H9 (cell line): ENCODE results near the gene MADCAM1. TPM values are rescaled to one million over a fixed set of nuclear protein-coding genes. Genes with fewer than 3 reads are reported as not detected.

Source experiments
- DNase-seq: peaks from one replicate; pipeline ENCODE4 v3.0.0-alpha.2; 2017
- H2AFZ ChIP-seq: one replicate; pipeline ENCODE4 v1.6.1; 2013; ENCODE audit warnings: mild to moderate bottlenecking, low read length, control low read depth, moderate library complexity
- H2AK5ac ChIP-seq: 2 replicates; pipeline ENCODE4 v1.6.1; 2013; ENCODE audit warnings: low read length, control low read depth, mixed read lengths; ENCODE audit not compliant: insufficient read length
- H2BK120ac ChIP-seq: one replicate; pipeline ENCODE4 v1.6.1; 2013; ENCODE audit warnings: low read depth, mild to moderate bottlenecking, low read length, control low read depth, inconsistent platforms; ENCODE audit not compliant: poor library complexity, severe bottlenecking
- H2BK12ac ChIP-seq: 2 replicates; pipeline ENCODE4 v1.6.1; 2013; ENCODE audit warnings: low read length, control low read depth, mixed read lengths, low read depth; ENCODE audit not compliant: insufficient read length
- H2BK15ac ChIP-seq: 2 replicates; pipeline ENCODE4 v1.6.1; 2013; ENCODE audit warnings: low read depth, low read length, control low read depth
- H2BK20ac ChIP-seq: one replicate; pipeline ENCODE4 v1.6.1; 2013; ENCODE audit warnings: low read depth, mild to moderate bottlenecking, low read length, control low read depth, inconsistent platforms; ENCODE audit not compliant: poor library complexity, severe bottlenecking
- H2BK5ac ChIP-seq: 2 replicates; pipeline ENCODE4 v1.6.1; 2013; ENCODE audit warnings: low read length, control low read depth, mixed read lengths; ENCODE audit not compliant: insufficient read length
- H3K14ac ChIP-seq: 2 replicates; pipeline ENCODE4 v1.6.1; 2013; ENCODE audit warnings: low read length, control low read depth; ENCODE audit not compliant: insufficient read depth
- H3K18ac ChIP-seq: 2 replicates; pipeline ENCODE4 v1.6.1; 2013; ENCODE audit warnings: low read depth, mild to moderate bottlenecking, mixed read lengths, low read length, control low read depth; ENCODE audit not compliant: insufficient read length
- H3K23ac ChIP-seq: 2 replicates; pipeline ENCODE4 v1.6.1; 2013; ENCODE audit warnings: low read length, control low read depth, mixed read lengths, low read depth; ENCODE audit not compliant: insufficient read length
- H3K23me2 ChIP-seq: 2 replicates; pipeline ENCODE4 v1.6.1; 2013; ENCODE audit warnings: low read depth, mild to moderate bottlenecking, mixed read lengths, low read length, control low read depth; ENCODE audit not compliant: insufficient read length, poor library complexity, severe bottlenecking
- H3K27ac ChIP-seq: 2 replicates; pipeline ENCODE4 v1.5.1; 2013; ENCODE audit warnings: low read length, control low read depth, mixed read lengths, low read depth; ENCODE audit not compliant: insufficient read length
- H3K27me3 ChIP-seq: 2 replicates; pipeline ENCODE4 v1.6.1; 2013; ENCODE audit warnings: low read length, control low read depth, inconsistent platforms; ENCODE audit not compliant: insufficient read depth
- H3K4ac ChIP-seq: 2 replicates; pipeline ENCODE4 v1.6.1; 2013; ENCODE audit warnings: low read depth, mild to moderate bottlenecking, control low read depth, inconsistent platforms, low read length, moderate library complexity
- H3K4me1 ChIP-seq: 2 replicates; pipeline ENCODE4 v1.6.1; 2013; ENCODE audit warnings: low read length, control low read depth, inconsistent platforms; ENCODE audit not compliant: insufficient read depth
- H3K4me2 ChIP-seq: 2 replicates; pipeline ENCODE4 v1.6.1; 2013; ENCODE audit warnings: low read length, control low read depth, mixed read lengths; ENCODE audit not compliant: insufficient read length, insufficient read depth
- H3K56ac ChIP-seq: 2 replicates; pipeline ENCODE4 v1.6.1; 2013; ENCODE audit warnings: low read depth, mild to moderate bottlenecking, mixed read lengths, low read length, control low read depth; ENCODE audit not compliant: insufficient read length
- H3K79me1 ChIP-seq: 2 replicates; pipeline ENCODE4 v1.6.1; 2013; ENCODE audit warnings: low read depth, mild to moderate bottlenecking, moderate library complexity, low read length, control low read depth, inconsistent platforms; ENCODE audit not compliant: insufficient read depth, poor library complexity, severe bottlenecking
- H3K79me2 ChIP-seq: 2 replicates; pipeline ENCODE4 v1.6.1; 2013; ENCODE audit warnings: low read length, control low read depth, inconsistent platforms; ENCODE audit not compliant: insufficient read depth
- H3K9ac ChIP-seq: 2 replicates; pipeline ENCODE4 v1.6.1; 2013; ENCODE audit warnings: low read length, control low read depth, mixed read lengths; ENCODE audit not compliant: insufficient read length; ENCODE audit errors: extremely low read depth
- H3K9me3 ChIP-seq: one replicate; pipeline ENCODE4 v1.6.1; 2013; ENCODE audit warnings: low read depth, low read length, inconsistent platforms; ENCODE audit not compliant: control insufficient read depth
- H3T11ph ChIP-seq: one replicate; pipeline ENCODE4 v1.6.1; 2013; ENCODE audit warnings: mild to moderate bottlenecking, low read length, control low read depth, inconsistent platforms
- H4K20me1 ChIP-seq: one replicate; pipeline ENCODE4 v1.6.1; 2013; ENCODE audit not compliant: control insufficient read depth, insufficient read length, insufficient read depth
- H4K5ac ChIP-seq: 2 replicates; pipeline ENCODE4 v1.6.1; 2013; ENCODE audit warnings: low read depth, mild to moderate bottlenecking, mixed read lengths, low read length, control low read depth; ENCODE audit not compliant: insufficient read length
- H4K8ac ChIP-seq: replicated peaks from 2 replicates; pipeline ENCODE4 v1.6.1; 2013; ENCODE audit warnings: low read length, control low read depth, mixed read lengths, low read depth; ENCODE audit not compliant: insufficient read length
- H4K91ac ChIP-seq: 2 replicates; pipeline ENCODE4 v1.6.1; 2013; ENCODE audit warnings: low read depth, mild to moderate bottlenecking, moderate library complexity, mixed read lengths, low read length, control low read depth; ENCODE audit not compliant: insufficient read length
- H3K27ac Mint-ChIP-seq, 3 experiments: 2 replicates in 2 of 3; 3 replicates in 1 of 3; pipeline ENCODE4 v1.8.0; 2020 to 2021; ENCODE audit warnings: mixed read lengths in 3 of 3, mild to moderate bottlenecking in 1 of 3, moderate library complexity in 1 of 3
- H3K27me3 Mint-ChIP-seq: 2 replicates; pipeline ENCODE4 v1.8.0; 2021; ENCODE audit warnings: low read depth, mild to moderate bottlenecking, moderate library complexity, mixed read lengths
- H3K36me3 Mint-ChIP-seq, 3 experiments: 2 replicates in 2 of 3; 3 replicates in 1 of 3; pipeline ENCODE4 v1.8.0; 2020 to 2021; ENCODE audit warnings: low read depth in 3 of 3, mixed read lengths in 3 of 3; ENCODE audit not compliant: insufficient read depth in 1 of 3
- H3K4me1 Mint-ChIP-seq, 2 experiments: 2 replicates each; pipeline ENCODE4 v1.8.0; 2020; ENCODE audit warnings: mixed read lengths in 2 of 2
- H3K4me3 Mint-ChIP-seq, 2 experiments: 2 replicates in 1 of 2; 3 replicates in 1 of 2; pipeline ENCODE4 v1.8.0; 2020 to 2021; ENCODE audit warnings: mild to moderate bottlenecking in 2 of 2, mixed read lengths in 2 of 2, moderate library complexity in 1 of 2
- H3K9me3 Mint-ChIP-seq, 2 experiments: 2 replicates in 1 of 2; 3 replicates in 1 of 2; pipeline ENCODE4 v1.8.0; 2020; ENCODE audit warnings: mild to moderate bottlenecking in 2 of 2, mixed read lengths in 2 of 2, moderate library complexity in 1 of 2
- CTCF ChIP-seq: fragments of 200-600 bp; sonication (generic); conservative IDR thresholded peaks from 3 replicates; pipeline ENCODE4 v1.8.0; 2021; ENCODE audit warnings: antibody characterized with exemption, mild to moderate bottlenecking
- WGBS: extraction: QIAGEN DNeasy Blood & Tissue Kit; methylation state at CpG from one replicate; pipeline ENCODE4 v1.1.7; 2013; ENCODE audit warnings: missing lambda C conversion rate, low lambda C conversion rate, mixed read lengths; ENCODE audit not compliant: insufficient read length; ENCODE audit errors: extremely low coverage; 5-methylcytosine and 5-hydroxymethylcytosine counted together
- total RNA-seq: library from RNA; stranded (reverse); gene quantifications from 2 replicates; pipeline ENCODE4 v1.2.1, GENCODE V29; 2021

The MADCAM1 gene
- total RNA-seq, 1 experiment from 2014 or later = 1.2 TPM

- Mint-ChIP-seq H3K4me3 (peak overlapping the region; percentile 80 to 87), H3K27me3 (peaks cover 9% of the 10 kb centered on the region), H3K4me1 (peaks cover 5 to 25% of the 10 kb centered on the region in 2 experiments), H3K36me3 (peaks cover 2 to 5% (median 3%) of the 10 kb centered on the region in 3 experiments; a peak in 6 of 7 replicates), H3K9me3 (0 out of 5 replicates have a peak, but pooled peaks cover 0 to 2% of the 10 kb centered on the region in 2 experiments), H3K27ac (peak overlapping the region in 2 of 3 experiments; percentile 72 to 83; a peak in 2 of 7 replicates)
- Histone ChIP-seq H3K27ac (no peak overlapping the region), H3K23ac (no peak overlapping the region), H3K79me1 (peaks cover 8% of the 10 kb centered on the region), H3T11ph (no peak overlapping the region), H2AFZ (no peak overlapping the region), H4K91ac (no peak overlapping the region), H2BK12ac (no peak overlapping the region), H3K4me1 (no peaks in the 10 kb centered on the region), H2AK5ac (no peak overlapping the region), H3K4ac (no peak overlapping the region), H2BK20ac (no peak overlapping the region), H3K14ac (0 out of 2 replicates have a peak overlapping the region, but pooled peaks have one; percentile 4), H2BK5ac (no peak overlapping the region), H3K4me2 (peak overlapping the region; percentile 19), H3K18ac (no peak overlapping the region), H3K9ac (no peak overlapping the region), H3K23me2 (peaks cover 6% of the 10 kb centered on the region), H3K9me3 (no peaks in the 10 kb centered on the region), H2BK120ac (no peak overlapping the region), H2BK15ac (no peak overlapping the region), H4K5ac (no peak overlapping the region), H3K27me3 (no peaks in the 10 kb centered on the region), H4K8ac (no peak overlapping the region), H3K79me2 (peaks cover 13% of the 10 kb centered on the region; the same call in 1 of the 2 replicates), H3K56ac (no peak overlapping the region), H4K20me1 (peaks cover 4% of the 10 kb centered on the region)
- no peak for TF ChIP-seq CTCF
- DNase-seq = peak; percentile 89
- no CpG with 5 or more reads among the region's 103 CpGs for WGBS
These were observed 34.9 kb downstream of the MADCAM1 start for GRCh38 chr19:531009-531752.
